Kidney capillary endothelial cell (primary cell): ENCODE results near the gene GBP7.
A peak's percentile ranks its signal among the peaks of the same experiment; 100 is the strongest.
"Not testable (repeated sequence)": the region's sequence is repeated elsewhere in the genome, so short reads cannot be mapped to it uniquely, and the experiment has no call there.

Experiments used
- DNase-seq: peaks from one replicate; pipeline ENCODE4 v3.0.0-alpha.2; 2018; ENCODE audit warnings: low spot score

GBP7 gene

DNA sequence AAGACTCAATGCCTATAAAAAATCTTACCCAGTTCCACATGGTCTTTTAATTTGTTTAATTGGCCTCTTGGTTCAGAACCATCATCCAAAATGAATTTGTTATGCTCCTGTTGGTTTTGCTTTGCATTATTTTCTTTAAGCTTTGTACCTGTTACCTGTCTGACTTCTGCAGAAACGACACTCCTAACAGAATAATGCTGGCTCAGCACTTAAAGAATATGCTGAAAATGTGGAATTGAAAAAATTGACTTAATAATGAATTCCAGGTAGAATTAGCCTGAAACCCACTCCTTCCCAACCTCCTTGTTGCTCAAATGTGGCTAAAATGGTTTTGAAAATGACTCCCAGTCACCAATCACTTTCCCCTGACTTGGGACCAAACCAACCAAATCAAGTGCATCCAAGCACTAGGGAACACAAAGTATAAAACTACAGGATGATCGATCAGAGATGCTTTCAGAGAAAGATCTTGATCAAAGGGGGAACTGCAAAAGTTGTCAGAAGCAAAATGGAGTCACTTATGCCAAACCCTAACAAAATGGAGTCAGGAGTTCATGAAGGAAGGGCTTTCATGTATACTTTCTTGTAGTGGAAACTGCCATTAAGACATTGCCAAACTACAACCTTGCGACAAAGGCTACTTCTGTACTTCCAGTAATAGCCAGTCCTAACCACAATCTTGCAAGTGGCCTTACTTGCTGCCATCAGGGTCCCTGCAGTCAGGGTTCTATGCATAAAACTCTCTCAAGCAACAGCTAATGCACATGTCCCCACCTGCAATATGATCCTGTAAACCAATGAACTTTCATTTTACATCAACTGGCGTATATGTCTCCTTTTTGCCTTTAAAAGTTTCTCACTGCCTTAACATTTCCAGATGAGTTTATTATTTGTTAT is 5.4 kb downstream of the GBP7 start:
- DNase-seq: no peak

GRCh38 chr1:89169166-89169565 is 6.6 kb downstream of the GBP7 start:
- no peak for DNase-seq

DNA sequence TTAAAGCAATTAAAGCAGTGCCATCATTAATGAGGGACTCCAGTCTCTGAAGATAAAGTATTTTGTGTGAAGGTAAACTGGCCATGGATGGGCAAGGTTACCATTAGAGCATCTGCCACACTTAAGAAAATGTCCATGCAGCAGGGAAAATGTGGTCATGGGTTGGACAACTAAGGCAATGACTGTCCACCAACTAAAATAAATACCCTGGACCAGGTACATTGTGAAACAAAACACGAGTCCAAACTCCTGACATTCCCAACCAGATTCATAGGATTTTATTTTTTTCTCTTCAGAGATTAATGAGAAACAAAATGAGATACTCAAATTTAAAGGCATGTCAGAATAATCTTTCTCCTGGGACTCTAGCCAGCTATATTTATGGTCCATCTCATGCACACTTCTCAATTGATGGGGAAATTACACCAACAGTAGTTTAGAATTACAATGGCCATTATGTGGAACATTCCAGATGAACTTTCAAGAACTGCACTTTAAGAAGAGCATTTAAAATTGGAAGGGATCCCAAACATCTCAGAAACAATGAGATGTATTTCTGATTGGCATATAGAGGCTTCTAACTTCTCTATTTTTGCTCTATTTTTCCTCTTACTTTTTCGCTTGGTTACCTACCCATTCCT is 8.1 kb downstream of the GBP7 start:
- DNase-seq: no peak

DNA sequence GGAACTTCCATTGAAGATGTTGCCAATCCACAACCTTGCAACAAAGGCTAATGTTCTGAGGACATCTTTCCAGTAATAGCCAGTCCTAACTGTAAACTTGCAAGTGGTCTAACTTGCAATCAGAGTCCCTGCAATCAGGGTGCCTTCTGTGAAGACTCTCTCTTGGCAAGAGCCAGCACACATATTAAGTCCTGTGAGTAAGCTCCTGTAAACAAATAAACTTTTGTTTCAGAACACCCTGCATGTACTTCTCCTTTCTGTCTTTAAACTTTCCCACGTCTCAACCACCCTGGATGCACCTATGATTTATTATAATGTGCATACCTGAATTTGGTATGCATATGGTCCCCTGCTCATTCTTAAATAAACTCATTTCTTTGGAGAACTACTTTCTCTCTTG is 9.1 kb downstream of the GBP7 start:
- no peak for DNase-seq

DNA sequence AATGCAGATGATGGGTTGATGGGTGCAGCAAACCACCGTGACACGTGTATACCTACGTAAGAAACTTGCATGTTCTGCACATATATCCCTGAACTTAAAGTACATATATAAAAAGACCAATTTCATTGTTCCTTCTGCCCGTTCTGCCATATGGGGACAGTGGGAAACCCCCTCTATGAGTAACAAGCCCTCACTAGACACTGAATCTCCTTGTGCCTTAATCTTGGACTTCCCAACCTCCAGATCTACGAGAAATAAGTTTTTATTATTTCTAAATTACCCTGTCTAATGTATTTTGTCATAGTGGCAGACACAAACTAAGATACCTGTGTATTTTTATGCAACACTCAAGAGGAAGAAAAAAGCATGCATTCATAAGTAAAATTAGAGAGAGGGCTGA is 10.0 kb downstream of the GBP7 start:
- DNase-seq: no peak

DNA sequence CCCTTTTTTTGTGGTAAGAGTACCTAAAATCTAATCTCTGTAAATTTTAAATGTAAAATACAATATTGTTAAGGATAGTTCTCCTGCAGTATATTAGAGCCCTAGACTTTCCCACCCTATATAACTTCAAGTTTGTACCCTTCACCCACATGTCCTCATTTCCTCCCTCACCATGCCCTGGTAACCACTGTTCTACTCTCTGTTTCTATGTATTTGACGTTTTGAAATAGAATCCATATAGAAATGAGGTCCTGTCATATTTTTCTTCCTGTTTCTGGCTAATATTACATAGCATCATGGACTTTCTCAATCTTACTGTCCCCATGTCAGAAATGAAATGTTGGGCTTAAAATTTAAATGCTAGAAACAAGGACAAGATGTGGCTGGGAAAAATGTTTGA is 24.8 kb downstream of the GBP7 start:
- DNase-seq: no peak

GRCh38 chr1:89149976-89150375 is 25.8 kb downstream of the GBP7 start:
- no peak for DNase-seq

- no peak for DNase-seq
Observed at GRCh38 chr1:89149229-89149628, 26.6 kb downstream of the GBP7 start.

GRCh38 chr1:89147678-89148658 is 27.8 kb downstream of the GBP7 start:
- DNase-seq: no peak

GRCh38 chr1:89146721-89147120 is 29.1 kb downstream of the GBP7 start:
- no peak for DNase-seq

DNA sequence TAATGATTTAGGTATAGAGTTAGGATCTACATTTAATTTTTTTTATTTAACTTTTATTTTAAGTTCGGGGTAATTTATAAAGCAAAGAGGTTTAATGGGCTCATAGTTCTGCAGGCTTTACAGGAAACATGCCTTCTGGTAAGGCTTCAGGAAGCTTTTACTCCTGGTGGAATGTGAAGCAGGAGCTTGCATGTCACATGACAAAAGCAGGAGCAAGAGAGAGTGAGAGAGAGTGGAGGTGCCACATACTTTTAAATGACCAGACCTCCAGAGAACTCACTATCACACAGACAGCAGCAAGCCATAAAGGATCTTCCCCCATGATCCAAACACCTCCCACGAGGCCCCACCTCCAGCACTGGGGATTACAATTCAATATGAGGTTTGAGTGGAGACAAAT is 32.3 kb downstream of the GBP7 start:
- no peak for DNase-seq

DNA sequence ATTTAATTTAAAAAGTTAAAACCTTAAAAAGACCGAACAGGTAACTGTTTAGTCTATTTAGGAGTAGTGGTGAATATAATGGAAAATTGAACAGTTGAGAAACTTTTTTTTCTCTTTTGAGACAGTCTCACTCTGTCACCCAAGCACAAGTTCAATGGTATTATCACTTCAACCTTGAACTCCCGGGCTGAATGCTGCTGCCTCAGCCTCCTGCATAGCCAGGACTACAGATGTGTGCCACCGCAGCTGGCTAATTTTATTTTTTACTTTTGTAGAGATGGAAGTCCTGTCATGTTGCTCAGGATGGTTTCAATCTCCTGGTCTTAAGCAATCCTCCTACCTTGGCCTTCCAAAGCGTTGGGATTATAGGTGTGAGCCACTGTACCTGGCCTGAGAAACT is 33.6 kb downstream of the GBP7 start:
- no peak for DNase-seq

GRCh38 chr1:89133747-89134146 is 42.1 kb downstream of the GBP7 start:
- no peak for DNase-seq

- DNase-seq: no peak
Observed at GRCh38 chr1:89130716-89131115, 45.1 kb downstream of the GBP7 start.

DNA sequence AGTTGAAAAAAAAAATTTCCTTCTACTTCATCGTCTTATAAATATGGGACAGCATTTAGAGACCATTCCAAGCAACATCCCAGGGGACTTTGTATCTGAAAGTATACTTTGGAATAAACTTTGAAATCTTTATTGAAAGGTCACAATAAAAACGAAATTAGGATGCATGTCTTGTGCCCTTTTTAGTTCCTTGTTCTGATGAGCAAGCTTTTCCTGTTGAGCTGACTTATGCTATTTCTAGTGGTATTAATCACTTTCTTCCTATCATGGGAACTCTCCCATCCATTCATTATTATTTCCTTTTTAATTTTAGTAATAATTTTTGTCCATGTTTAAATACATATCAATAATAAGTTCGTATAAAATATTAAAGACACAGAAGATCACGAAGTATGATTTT is 45.9 kb downstream of the GBP7 start:
- DNase-seq: no peak

DNA sequence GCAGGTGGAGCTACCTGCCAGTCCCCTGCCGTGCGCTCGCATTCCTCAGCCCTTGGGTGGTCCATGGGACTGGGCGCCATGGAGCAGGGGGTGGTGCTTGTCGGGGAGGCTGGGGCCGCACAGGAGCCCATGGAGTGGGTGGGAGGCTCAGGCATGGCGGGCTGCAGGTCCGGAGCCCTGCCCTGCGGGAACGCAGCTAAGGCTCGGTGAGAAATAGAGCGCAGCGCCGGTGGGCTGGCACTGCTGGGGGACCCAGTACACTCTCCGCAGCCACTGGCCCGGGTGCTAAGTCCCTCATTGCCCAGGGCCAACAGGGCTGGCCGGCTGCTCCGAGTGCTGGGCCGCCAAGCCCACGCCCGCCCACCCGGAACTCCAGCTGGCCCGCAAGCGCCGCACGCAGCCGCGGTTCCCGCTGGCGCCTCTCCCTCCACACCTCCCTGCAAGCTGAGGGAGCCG is 47.8 kb downstream of the GBP7 start:
- DNase-seq: not testable (repeated sequence)

GRCh38 chr1:89126602-89127565 is 48.9 kb downstream of the GBP7 start:
- DNase-seq: not testable (repeated sequence)

GRCh38 chr1:89125913-89126580 is 49.8 kb downstream of the GBP7 start, which contains the start of gene GBP2:
Gene GBP2 (minus strand): TSS chr1:89126114. CDS start chr1:89121966, 4,148 bp downstream.
- DNase-seq: peak; percentile 66

DNA sequence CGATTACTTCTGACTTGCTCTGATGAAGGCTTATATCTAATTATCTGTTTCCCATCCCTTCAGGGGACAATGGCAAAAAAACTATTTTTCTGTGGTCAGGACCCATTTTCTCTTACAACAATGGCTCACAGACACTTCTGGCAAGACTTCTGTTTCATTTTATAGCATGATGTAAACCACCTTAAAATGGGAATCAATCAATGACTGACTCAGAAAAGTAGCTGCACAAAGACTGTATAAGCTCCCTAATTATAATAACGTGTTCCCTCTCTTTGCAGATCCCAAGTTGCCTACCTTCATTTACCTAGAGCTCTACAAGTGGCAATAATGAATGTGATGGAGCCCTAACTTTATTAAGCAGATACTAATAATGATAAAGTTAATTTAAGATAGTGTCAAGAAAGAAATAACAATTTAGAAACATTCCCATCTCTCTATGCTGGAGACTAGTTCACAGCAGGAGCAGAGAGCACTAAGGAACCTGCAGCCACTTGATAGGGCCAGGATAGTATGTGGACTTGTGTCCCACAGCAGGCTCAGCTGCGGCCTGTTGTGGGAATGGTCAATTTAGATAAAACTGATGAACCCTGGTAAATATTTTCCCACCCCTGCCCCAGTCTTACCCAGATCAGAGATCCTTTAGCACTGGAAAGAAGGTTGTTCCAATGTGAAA is 50.4 kb downstream of the GBP7 start:
- no peak for DNase-seq

- DNase-seq: no peak
Observed at GRCh38 chr1:89121641-89122040, 54.2 kb downstream of the GBP7 start.
